ENCODE data around the gene NDUFS5.
"Not testable (repeated sequence)": the region's sequence is repeated elsewhere in the genome, so short reads cannot be mapped to it uniquely, and the experiment has no call there.

Gene NDUFS5

GRCh38 chr1:39063191-39063590, 37.0 kb downstream of the NDUFS5 start:
- DNase-seq (ENCODE audit: low read depth in 1 of 2, low spot score in 1 of 2), result no peak

GRCh38 chr1:39063775-39064174, 37.6 kb downstream of the NDUFS5 start:
- no peak for DNase-seq (ENCODE audit: low read depth in 1 of 2, low spot score in 1 of 2)

- DNase-seq (ENCODE audit: low read depth in 1 of 2, low spot score in 1 of 2), result no peak
Measured at GRCh38 chr1:39065542-39065941, 39.4 kb downstream of the NDUFS5 start.

- DNase-seq (ENCODE audit: low read depth in 1 of 2, low spot score in 1 of 2), result not testable (repeated sequence)
Measured at GRCh38 chr1:39068227-39068626, 42.1 kb downstream of the NDUFS5 start.

GRCh38 chr1:39071557-39071956, 45.4 kb downstream of the NDUFS5 start:
- DNase-seq (ENCODE audit: low read depth in 1 of 2, low spot score in 1 of 2), result not testable (repeated sequence)

GRCh38 chr1:39076127-39076798, 50.1 kb downstream of the NDUFS5 start:
- no peak for DNase-seq (ENCODE audit: low read depth in 1 of 2, low spot score in 1 of 2)

GRCh38 chr1:39076799-39077148, 50.6 kb downstream of the NDUFS5 start:
- DNase-seq (ENCODE audit: low read depth in 1 of 2, low spot score in 1 of 2), result no peak

GRCh38 chr1:39080269-39080826, 54.2 kb downstream of the NDUFS5 start:
- DNase-seq (ENCODE audit: low read depth in 1 of 2, low spot score in 1 of 2), result no peak

- no peak for DNase-seq (ENCODE audit: low read depth in 1 of 2, low spot score in 1 of 2)
Measured at GRCh38 chr1:39080831-39081270, 54.7 kb downstream of the NDUFS5 start.

- DNase-seq (ENCODE audit: low read depth in 1 of 2, low spot score in 1 of 2), result no peak
Measured at GRCh38 chr1:39081271-39082009, 55.3 kb downstream of the NDUFS5 start.

- no peak for DNase-seq (ENCODE audit: low read depth in 1 of 2, low spot score in 1 of 2)
Measured at GRCh38 chr1:39082010-39082799, 56.1 kb downstream of the NDUFS5 start.

- DNase-seq (ENCODE audit: low read depth in 1 of 2, low spot score in 1 of 2), result no peak
Measured at GRCh38 chr1:39082811-39083576, 56.8 kb downstream of the NDUFS5 start.

- no peak for DNase-seq (ENCODE audit: low read depth in 1 of 2, low spot score in 1 of 2)
Measured at GRCh38 chr1:39084191-39084590, 58.0 kb downstream of the NDUFS5 start.

Measured in stimulated activated CD4-positive, alpha-beta T cell treated with anti-CD3 and anti-CD28 coated beads, Interleukin-15, amount 100 ng/mL, for 1 hour (primary cell).